GM23338 (cell line): ENCODE results near the gene PRPF6. TPM values are rescaled to one million over a fixed set of nuclear protein-coding genes. Genes with fewer than 3 reads are reported as not detected.

Source experiments
- ATAC-seq: fragments of 200-7000 bp; cut with Tn5 transposase; 3 replicates; pipeline ENCODE4 v1.9.1; 2020
- DNase-seq: peaks from one replicate; pipeline ENCODE4 v3.0.0-alpha.2; 2015; ENCODE audit warnings: low spot score
- H2AFZ ChIP-seq: fragments of 200-600 bp; sonication (generic); 2 replicates; pipeline ENCODE4 v1.8.0; 2016; ENCODE audit warnings: antibody characterized with exemption, mild to moderate bottlenecking, moderate library complexity
- H3F3A ChIP-seq: fragments of 200-600 bp; sonication (generic); replicated peaks from 2 replicates; pipeline ENCODE4 v1.8.0; 2017; ENCODE audit warnings: antibody characterized with exemption, mixed run types, low read depth
- H3K27ac ChIP-seq: fragments of 200-600 bp; sonication (generic); 2 replicates; pipeline ENCODE4 v1.6.1; 2016; ENCODE audit warnings: low read depth
- H3K27me3 ChIP-seq: fragments of 200-600 bp; sonication (generic); 2 replicates; pipeline ENCODE4 v1.8.0; 2016; ENCODE audit warnings: mild to moderate bottlenecking, mixed run types, moderate library complexity; ENCODE audit not compliant: insufficient read depth
- H3K36me3 ChIP-seq: fragments of 200-600 bp; sonication (generic); 2 replicates; pipeline ENCODE4 v1.8.0; 2016; ENCODE audit warnings: mild to moderate bottlenecking; ENCODE audit not compliant: insufficient read depth
- H3K4me1 ChIP-seq: fragments of 200-600 bp; sonication (generic); 2 replicates; pipeline ENCODE4 v1.8.0; 2016; ENCODE audit warnings: mild to moderate bottlenecking, moderate library complexity; ENCODE audit not compliant: insufficient read depth
- H3K4me2 ChIP-seq: fragments of 200-600 bp; sonication (generic); 2 replicates; pipeline ENCODE4 v1.7.1; 2017; ENCODE audit warnings: mixed run types
- H3K4me3 ChIP-seq: fragments of 200-600 bp; sonication (generic); 2 replicates; pipeline ENCODE4 v1.6.1; 2016; ENCODE audit warnings: mixed run types
- H3K79me2 ChIP-seq: fragments of 200-600 bp; sonication (generic); replicated peaks from 2 replicates; pipeline ENCODE4 v1.8.0; 2017; ENCODE audit warnings: mild to moderate bottlenecking; ENCODE audit not compliant: insufficient read depth
- H3K9me2 ChIP-seq: fragments of 200-600 bp; sonication (generic); 2 replicates; pipeline ENCODE4 v1.8.0; 2017; ENCODE audit not compliant: insufficient read depth
- H4K20me1 ChIP-seq: fragments of 200-600 bp; sonication (generic); replicated peaks from 2 replicates; pipeline ENCODE4 v1.8.0; 2017; ENCODE audit warnings: mild to moderate bottlenecking; ENCODE audit not compliant: insufficient read depth
- H3K27ac Mint-ChIP-seq: 2 replicates; pipeline ENCODE4 v1.8.0; 2020; ENCODE audit warnings: inconsistent platforms, mild to moderate bottlenecking, moderate library complexity, mixed read lengths
- H3K27me3 Mint-ChIP-seq: 3 replicates; pipeline ENCODE4 v1.8.0; 2022; ENCODE audit warnings: low read depth, mild to moderate bottlenecking, moderate library complexity, mixed read lengths, inconsistent platforms; ENCODE audit not compliant: insufficient read depth, poor library complexity
- H3K36me3 Mint-ChIP-seq: 3 replicates; pipeline ENCODE4 v1.8.0; 2021; ENCODE audit warnings: low read depth, mild to moderate bottlenecking, inconsistent platforms, moderate library complexity, mixed read lengths
- H3K4me1 Mint-ChIP-seq: 3 replicates; pipeline ENCODE4 v1.8.0; 2020; ENCODE audit warnings: mild to moderate bottlenecking, inconsistent platforms, mixed read lengths
- H3K4me3 Mint-ChIP-seq: 3 replicates; pipeline ENCODE4 v1.8.0; 2021; ENCODE audit warnings: moderate library complexity, mild to moderate bottlenecking, inconsistent platforms, mixed read lengths
- H3K9me3 Mint-ChIP-seq: 3 replicates; pipeline ENCODE4 v1.8.0; 2020; ENCODE audit warnings: moderate library complexity, mild to moderate bottlenecking, inconsistent platforms, mixed read lengths
- EZH2phosphoT487 ChIP-seq: fragments of 200-600 bp; sonication (generic); IDR thresholded peaks from one replicate; pipeline ENCODE4 v1.8.1; 2018; ENCODE audit warnings: antibody characterized with exemption; ENCODE audit not compliant: unreplicated experiment
- JUNB ChIP-seq: IDR thresholded peaks from one replicate; pipeline ENCODE4 v1.6.1; 2016; ENCODE audit warnings: antibody characterized with exemption; ENCODE audit not compliant: unreplicated experiment
- POLR2AphosphoS5 ChIP-seq: IDR thresholded peaks from 2 replicates; pipeline ENCODE4 v1.6.1; 2016; ENCODE audit warnings: antibody characterized with exemption, low read depth
- polyA plus RNA-seq: library from polyadenylated mRNA; unstranded; fragments of >200 nt; fragmentation: Nextera tagmentation; extraction: Ambion mirVana; gene quantifications from 2 replicates; pipeline ENCODE4 v1.2.1, GENCODE V29; 2016
- total RNA-seq: library from RNA; depleted of rRNA; stranded (reverse); fragments of >200 nt; shearing (Covaris generic); gene quantifications from 2 replicates; pipeline ENCODE4 v1.2.3, GENCODE V29; 2014
- TF ChIP-seq, protein P1 (sequence below): fragments of 250-450 bp; sonication (Bioruptor Pico); IDR thresholded peaks from 2 replicates; pipeline ENCODE4 v1.5.0; 2020; ENCODE audit warnings: mild to moderate bottlenecking, moderate library complexity

PRPF6 gene
- total and polyA plus RNA-seq, 2 experiments from 2014 or later = 53.8 to 79.9 TPM

DNA sequence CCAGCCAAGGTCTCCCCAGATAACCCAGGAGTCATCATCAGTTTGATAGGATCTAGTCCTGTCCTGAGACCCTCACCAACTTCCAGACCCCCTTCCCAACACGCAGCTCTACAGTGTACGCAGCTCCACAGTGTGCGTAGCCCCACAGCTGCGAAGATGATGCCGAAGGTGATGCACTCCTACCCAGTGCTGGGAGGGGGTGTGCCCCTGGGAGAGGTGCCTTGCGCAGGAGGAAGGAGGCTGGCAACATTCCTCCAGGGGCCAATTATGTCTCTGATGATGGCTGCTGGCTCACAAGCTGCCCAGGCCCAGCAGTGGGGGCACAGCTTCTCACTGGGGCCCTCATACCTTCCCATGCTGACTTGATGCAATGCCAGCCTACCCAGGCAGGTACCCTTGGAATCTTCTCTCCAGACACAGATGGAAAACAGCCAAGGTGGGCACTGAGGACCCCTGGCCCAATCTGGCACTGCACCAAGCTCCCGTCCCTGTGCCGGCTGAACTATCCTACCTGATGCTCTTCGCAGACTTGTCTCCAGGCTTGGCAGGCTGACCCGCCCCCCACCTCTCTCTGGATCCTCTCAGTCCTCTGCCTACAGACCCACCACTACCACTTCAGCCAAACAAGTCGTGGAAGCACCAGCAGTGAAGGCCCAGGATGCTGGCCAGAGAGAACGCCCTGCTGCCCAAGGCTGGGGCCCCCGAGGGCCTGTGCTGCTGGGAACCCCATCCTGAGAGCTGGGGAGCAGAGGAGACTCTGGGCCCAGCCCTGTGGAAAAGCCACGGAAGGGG lies 12.6 kb upstream of the PRPF6 start (continued):
- TF ChIP-seq EZH2phosphoT487 = no peak
- TF ChIP-seq, protein P1, sequence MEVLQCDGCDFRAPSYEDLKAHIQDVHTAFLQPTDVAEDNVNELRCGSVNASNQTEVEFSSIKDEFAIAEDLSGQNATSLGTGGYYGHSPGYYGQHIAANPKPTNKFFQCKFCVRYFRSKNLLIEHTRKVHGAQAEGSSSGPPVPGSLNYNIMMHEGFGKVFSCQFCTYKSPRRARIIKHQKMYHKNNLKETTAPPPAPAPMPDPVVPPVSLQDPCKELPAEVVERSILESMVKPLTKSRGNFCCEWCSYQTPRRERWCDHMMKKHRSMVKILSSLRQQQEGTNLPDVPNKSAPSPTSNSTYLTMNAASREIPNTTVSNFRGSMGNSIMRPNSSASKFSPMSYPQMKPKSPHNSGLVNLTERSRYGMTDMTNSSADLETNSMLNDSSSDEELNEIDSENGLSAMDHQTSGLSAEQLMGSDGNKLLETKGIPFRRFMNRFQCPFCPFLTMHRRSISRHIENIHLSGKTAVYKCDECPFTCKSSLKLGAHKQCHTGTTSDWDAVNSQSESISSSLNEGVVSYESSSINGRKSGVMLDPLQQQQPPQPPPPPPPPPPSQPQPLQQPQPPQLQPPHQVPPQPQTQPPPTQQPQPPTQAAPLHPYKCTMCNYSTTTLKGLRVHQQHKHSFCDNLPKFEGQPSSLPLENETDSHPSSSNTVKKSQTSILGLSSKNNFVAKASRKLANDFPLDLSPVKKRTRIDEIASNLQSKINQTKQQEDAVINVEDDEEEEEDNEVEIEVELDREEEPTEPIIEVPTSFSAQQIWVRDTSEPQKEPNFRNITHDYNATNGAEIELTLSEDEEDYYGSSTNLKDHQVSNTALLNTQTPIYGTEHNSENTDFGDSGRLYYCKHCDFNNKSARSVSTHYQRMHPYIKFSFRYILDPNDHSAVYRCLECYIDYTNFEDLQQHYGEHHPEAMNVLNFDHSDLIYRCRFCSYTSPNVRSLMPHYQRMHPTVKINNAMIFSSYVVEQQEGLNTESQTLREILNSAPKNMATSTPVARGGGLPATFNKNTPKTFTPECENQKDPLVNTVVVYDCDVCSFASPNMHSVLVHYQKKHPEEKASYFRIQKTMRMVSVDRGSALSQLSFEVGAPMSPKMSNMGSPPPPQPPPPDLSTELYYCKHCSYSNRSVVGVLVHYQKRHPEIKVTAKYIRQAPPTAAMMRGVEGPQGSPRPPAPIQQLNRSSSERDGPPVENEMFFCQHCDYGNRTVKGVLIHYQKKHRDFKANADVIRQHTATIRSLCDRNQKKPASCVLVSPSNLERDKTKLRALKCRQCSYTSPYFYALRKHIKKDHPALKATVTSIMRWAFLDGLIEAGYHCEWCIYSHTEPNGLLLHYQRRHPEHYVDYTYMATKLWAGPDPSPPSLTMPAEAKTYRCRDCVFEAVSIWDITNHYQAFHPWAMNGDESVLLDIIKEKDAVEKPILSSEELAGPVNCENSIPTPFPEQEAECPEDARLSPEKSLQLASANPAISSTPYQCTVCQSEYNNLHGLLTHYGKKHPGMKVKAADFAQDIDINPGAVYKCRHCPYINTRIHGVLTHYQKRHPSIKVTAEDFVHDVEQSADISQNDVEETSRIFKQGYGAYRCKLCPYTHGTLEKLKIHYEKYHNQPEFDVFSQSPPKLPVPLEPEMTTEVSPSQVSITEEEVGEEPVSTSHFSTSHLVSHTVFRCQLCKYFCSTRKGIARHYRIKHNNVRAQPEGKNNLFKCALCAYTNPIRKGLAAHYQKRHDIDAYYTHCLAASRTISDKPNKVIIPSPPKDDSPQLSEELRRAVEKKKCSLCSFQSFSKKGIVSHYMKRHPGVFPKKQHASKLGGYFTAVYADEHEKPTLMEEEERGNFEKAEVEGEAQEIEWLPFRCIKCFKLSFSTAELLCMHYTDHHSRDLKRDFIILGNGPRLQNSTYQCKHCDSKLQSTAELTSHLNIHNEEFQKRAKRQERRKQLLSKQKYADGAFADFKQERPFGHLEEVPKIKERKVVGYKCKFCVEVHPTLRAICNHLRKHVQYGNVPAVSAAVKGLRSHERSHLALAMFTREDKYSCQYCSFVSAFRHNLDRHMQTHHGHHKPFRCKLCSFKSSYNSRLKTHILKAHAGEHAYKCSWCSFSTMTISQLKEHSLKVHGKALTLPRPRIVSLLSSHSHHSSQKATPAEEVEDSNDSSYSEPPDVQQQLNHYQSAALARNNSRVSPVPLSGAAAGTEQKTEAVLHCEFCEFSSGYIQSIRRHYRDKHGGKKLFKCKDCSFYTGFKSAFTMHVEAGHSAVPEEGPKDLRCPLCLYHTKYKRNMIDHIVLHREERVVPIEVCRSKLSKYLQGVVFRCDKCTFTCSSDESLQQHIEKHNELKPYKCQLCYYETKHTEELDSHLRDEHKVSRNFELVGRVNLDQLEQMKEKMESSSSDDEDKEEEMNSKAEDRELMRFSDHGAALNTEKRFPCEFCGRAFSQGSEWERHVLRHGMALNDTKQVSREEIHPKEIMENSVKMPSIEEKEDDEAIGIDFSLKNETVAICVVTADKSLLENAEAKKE (CRISPR knock-in tag) = no peak

DNA sequence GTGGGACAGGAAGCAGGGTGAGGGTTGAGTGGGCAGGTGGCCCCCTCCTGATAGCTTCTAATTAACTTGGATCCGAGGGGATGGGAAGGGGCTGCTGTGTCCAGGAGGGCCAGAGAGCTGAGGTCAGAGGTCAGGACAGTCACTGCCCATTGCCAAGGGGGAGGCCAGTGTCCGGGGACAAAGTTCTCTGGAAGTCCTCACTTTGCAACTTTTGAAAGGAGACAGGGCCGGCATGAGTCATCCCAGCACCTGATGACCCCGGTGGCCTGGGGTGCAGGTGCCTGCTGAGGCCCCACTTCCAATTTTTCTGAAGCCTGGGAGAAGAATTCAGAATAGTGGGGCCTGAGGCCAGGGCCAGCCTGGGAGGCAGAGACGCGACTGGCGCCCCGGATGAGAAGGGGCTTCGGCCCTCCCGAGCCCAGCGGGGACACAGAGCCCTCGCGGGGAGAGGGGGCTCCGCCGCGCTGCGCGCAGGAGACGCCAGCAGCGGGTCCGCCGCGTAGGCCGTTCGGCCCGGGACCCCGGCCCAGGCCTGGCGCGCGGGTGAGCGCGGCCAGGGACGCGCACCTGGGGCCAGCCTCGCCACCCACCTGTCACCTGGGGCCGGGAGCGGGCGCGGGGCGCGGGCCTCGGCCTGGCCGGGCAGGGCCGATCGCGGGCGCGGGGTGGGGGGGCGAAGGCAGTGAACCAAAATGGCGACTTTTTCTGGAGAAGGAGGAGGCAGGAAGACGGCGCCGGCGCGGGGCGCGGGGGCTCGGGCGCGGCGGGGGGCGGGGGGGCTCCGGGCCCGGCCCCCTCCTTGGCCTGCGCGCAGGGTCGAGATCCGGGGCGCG lies 11.8 kb upstream of the PRPF6 start:
- TF ChIP-seq JUNB = no peak
- TF ChIP-seq POLR2AphosphoS5 = 0 out of 2 replicates have a peak, but pooled peaks have one; percentile 23
- peaks cover 9% of the 10 kb centered on the region for H3K79me2 ChIP-seq
- peaks cover 8% of the 10 kb centered on the region for H3K4me1 ChIP-seq
- Mint-ChIP-seq H3K9me3 (no peaks in the 10 kb centered on the region; the same call in 2 of the 3 replicates), H3K4me3 (peak overlapping the region; percentile 84), H3K4me1 (peaks cover 17% of the 10 kb centered on the region), H3K27ac (no peak overlapping the region), H3K27me3 (peaks cover 19% of the 10 kb centered on the region), H3K36me3 (peaks cover 4% of the 10 kb centered on the region; the same call in 2 of the 3 replicates)
- H3K27me3 ChIP-seq = peaks cover 7% of the 10 kb centered on the region; the same call in 1 of the 2 replicates
- H2AFZ ChIP-seq = no peak overlapping the region
- no peak overlapping the region for H3K27ac ChIP-seq
- DNase-seq (peak; percentile 59), ATAC-seq (no peak; the same call in 2 of the 3 replicates)
- peaks cover 7% of the 10 kb centered on the region; the same call in 1 of the 2 replicates for H3F3A ChIP-seq
- H4K20me1 ChIP-seq = no peaks in the 10 kb centered on the region
- no peaks in the 10 kb centered on the region for H3K9me2 ChIP-seq
- peak overlapping the region; percentile 90 for H3K4me2 ChIP-seq
- peak overlapping the region; percentile 78 for H3K4me3 ChIP-seq
- H3K36me3 ChIP-seq = no peaks in the 10 kb centered on the region
